ENCODE data around the gene ARHGAP26.

The ARHGAP26 gene

DNA sequence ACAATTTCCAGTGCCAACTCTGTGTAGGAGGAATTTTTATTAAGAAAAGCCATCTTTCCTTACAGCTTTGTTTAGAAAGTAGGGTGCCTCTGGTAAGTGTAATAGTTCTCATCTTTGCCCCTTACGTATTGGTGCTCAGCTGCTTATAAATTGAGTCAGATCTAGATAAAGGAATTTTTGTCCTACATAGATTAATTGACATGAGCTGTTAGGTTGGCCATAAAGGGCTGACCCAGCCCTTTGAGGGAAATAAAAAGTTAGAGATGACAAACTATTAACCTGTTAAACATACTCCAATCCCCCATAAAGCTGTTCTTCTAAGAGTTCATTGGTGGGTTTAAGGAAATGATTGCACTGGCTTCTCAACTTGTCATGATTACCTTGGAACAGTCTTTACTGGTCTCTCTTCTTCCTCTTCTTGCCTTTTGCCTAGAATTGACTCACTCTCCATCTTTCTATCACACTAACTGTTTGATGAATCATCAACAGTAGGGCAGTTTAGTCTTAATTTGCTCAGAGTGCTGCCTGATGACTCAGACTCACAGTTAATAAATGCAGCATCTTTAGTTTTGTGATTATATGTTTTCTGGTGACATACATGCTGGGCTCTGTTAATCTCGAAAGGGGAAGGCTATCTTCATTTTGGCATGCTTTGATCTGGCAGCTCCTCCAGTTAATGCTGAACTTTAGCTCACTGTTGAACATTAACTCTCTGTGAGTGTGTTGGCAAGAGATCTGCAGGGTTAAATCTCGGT, 51.7 kb downstream of the ARHGAP26 start:
- in situ Hi-C loops (cut with MboI; ENCODE audit: low pct_unique_long_range_greater_than_20kb, low sequenced_read_pairs): no loop called here
- no peak for DNase-seq

DNA sequence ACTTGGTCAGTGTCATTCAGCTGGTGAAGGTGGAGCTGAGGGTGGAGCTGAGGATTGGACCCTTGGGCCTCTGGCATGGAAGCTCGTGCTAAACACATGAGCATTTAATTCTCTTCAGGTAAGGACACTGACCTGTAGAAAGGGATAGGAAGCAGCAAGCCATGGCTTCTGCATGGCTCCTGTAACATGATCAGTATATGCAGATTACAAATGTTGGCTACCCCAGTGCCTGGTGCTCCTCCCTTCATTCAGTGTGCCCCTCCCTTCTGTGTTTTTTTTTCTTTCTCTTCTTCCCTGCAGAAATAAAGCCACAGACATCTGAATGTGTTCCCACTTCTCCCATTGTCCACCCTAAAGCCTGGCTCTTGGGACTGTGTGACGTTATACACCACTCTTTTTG, 52.9 kb downstream of the ARHGAP26 start:
- in situ Hi-C loops (cut with MboI; ENCODE audit: low pct_unique_long_range_greater_than_20kb, low sequenced_read_pairs): no loop called here

DNA sequence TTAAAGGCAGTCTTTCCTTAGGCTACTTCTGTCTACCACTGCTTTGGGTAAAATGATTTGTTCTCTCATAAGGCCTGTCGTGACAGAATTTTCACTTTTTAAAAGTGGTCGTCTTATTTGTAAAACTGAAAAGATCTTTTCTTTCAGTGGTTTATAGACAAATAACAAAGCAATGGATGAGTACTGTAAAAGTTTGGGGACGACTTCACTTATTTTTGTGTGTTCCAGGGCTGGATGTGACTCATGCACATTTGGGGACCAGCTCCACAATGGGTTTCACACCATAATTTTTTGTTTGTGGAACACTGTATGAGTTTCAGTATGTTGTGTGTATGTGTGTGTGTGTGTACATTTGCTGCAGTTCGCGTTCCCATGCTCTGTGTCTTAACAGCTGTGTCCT, 53.6 kb downstream of the ARHGAP26 start:
- DNase-seq: no peak
- in situ Hi-C loops (cut with MboI; ENCODE audit: low pct_unique_long_range_greater_than_20kb, low sequenced_read_pairs): no loop called here

More for the DNA sequence above, 52.9 kb downstream of the ARHGAP26 start:
- no peak for DNase-seq

DNA sequence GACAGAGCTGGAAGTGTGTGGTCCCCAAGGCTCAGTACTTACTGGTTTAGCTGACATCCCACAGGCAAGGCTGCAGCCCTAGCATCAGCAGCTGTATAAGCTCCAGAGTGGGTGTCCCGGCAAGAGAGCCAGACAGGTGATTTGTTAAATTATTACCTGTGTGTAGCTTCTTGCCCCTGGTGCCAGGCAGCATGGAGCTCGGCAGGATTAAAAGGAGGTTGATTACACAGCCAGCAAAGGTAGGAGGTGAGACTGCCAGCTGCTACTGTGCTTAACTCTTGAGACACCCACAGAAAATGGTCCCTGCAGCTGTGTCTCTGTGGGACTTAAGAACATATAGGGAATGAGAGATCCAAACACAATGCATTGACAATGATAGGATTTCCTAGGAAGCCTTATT, 54.2 kb downstream of the ARHGAP26 start:
- in situ Hi-C loops (cut with MboI; ENCODE audit: low pct_unique_long_range_greater_than_20kb, low sequenced_read_pairs): no loop called here
- no peak for DNase-seq

DNA sequence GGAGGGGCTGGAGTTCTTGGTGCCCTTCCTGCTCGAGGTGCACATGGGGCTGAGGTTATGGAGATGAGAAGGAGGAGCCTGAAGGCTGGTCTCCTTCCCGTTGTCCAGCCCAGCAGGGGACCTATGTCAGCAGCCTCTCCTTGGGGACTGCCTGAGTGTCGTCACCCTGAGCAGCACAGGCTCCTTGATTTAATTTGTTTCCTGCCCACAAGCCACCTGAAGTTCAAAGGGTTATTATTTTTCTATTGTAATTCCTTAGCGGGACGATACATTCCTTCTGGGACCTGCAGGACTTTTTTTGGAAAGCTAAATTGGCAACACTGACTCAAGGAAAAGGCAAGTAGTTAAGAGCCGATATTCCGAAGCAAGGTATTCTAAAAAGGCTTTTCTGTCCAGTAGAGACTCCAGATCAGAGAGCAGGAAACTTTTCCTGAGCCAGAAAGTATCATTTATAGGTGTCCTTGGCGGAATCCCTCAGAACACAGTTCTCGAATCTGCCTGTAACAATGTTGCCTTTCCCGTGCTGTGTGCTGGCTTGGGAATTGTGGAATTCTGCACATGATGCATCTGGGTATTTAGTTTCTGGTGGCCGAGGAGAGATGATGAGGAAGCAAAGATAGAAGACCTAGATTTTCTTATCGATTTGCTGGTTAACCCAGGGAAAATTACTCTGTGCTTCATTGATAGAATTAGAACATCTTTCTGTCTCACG, 55.4 kb downstream of the ARHGAP26 start:
- in situ Hi-C loops (cut with MboI; ENCODE audit: low pct_unique_long_range_greater_than_20kb, low sequenced_read_pairs): no loop called here
- no peak for DNase-seq

DNA sequence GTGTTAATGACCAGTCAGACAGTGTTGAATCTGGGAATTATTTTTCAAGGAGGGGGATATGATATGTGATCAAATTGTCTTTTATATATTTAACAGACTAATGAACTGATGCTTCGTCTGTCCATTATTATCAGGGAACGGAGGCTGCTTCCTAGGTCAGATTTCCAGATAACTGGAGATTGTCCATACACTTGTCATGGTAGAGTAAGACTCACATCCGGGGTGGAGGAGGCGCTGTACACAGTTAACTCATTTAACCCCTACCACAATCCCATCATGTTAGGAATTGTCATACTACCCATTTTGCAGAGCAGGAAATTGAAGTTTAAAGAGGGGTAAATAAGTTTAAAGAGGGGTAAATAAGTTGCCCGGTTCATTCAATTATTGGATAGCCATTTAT, 55.9 kb downstream of the ARHGAP26 start:
- no peak for DNase-seq
- in situ Hi-C loops (cut with MboI; ENCODE audit: low pct_unique_long_range_greater_than_20kb, low sequenced_read_pairs): no loop called here

DNA sequence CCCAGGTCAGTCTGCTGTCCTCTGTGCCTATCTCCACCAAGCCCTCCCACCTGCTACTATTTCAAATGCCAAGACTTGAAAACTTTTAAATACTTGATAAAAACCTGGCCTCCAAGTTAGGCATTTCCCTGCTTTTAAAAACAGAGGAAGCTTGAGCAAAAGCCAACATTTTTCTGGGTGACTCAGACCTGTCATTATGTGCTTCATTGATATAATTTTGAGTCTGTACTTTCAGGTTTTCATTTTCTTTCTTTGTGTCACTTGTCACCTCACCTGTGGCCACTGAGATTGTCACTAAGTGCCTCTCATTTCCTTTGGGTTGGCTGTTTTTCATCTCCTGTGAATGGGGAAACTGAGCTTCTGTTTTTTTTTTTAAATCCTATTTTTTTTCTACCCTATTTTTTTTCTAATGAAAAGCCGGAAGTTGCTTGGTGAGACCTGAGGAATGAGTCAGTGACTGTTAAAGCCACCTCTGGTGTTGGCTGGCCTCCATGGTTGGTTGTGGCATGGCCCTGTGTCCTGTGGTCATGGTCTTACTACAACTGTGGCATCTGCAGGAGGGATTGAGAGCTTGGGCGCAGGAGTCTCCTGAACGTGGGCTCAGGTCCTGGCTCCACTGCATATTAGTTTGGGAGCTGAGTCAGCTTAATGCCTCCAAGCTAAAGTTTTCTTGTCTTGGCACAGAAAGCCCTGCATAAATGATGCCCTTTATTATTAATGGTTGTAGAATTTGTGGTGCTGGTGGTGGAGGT, 56.7 kb downstream of the ARHGAP26 start:
- peak; percentile 49 for DNase-seq

DNA sequence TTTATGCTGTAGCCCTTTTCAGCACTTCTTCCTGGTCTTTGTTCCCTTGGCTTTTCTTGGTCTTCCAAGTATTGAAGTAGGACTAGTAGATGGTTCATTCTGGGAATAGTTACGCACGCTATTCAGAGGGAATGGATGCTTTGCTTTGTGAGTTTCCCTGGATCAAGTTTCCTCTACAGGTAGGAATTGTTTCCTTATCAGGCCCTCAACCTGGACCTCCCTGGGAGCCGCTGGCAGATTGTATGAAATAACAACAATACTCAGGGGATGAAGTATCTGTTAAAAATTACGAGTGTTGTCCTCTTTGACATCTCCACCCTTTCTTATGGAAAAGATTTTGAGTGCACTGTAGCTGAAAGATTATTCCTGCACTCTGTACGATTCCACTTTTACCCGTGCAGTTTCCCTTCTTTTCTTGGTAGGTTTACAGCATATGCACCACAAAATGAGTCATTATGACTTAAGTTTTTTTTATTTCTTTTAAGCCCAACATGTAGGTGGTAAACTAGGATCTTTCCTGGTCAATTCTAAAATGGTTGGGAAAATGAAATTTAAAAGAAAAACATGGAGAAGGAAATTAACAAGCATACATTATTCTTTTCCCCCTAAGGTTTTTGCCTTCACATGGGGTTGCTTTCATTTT, 57.9 kb downstream of the ARHGAP26 start:
- in situ Hi-C loops (cut with MboI; ENCODE audit: low pct_unique_long_range_greater_than_20kb, low sequenced_read_pairs): no loop called here
- no peak for DNase-seq

More for the DNA sequence above, 56.7 kb downstream of the ARHGAP26 start:
- in situ Hi-C loops (cut with MboI; ENCODE audit: low pct_unique_long_range_greater_than_20kb, low sequenced_read_pairs): no loop called here

DNA sequence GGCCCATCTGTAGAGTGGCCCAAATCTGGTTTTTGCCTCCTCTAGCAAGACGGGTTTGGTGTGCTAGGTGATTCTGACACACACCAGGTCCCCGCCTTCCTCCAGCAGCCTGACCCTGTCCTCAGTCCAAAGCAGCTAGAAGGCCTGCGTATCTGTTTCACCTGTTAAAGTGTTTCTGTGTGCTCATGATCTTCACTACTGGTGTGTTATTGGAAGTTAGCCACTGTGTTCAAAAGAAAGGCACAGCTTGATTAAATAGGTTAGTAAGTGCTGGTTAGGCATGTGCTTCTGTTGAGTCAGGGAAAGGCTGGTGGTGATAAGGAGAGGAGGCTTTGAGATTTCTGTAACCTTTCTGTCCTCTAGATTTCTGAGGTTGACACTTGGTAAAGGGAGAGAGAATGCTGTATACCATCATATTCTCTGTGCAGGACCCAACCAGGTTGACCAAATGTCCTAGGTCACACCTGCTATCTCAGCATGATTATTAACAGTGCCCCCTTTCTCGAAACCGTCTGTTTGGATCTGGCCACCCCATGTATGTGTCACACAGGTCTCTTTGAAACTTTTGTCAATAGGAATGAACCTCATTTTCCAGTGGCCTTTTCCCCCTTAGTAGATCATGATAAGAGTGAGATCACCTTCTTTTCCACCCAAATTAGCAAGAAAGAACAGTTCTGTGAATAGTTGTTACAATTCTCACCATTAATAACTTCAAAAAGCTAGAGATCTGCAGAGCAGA, 58.8 kb downstream of the ARHGAP26 start:
- no peak for DNase-seq
- in situ Hi-C loops (cut with MboI; ENCODE audit: low pct_unique_long_range_greater_than_20kb, low sequenced_read_pairs): no loop called here

DNA sequence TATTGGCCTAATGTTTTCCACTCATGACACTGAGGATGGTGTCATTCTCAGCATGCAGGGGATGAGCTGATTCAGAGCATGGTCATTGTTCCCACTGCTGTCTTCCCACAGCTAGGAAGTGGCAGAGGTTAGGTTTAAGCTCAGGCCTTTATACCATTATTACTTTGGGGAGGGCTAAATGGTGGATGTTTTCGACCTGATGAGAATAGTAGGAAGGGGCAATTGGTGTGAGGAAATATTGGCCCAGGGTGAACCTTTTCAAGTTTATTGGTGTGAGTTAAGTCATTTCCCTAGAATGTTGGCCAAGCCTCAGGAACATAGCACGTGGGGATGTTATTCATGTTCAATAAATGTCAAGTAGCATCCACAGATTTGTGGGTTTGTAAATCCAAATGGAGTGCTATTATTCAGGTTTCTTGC, 59.6 kb downstream of the ARHGAP26 start:
- no peak for DNase-seq
- in situ Hi-C loops (cut with MboI; ENCODE audit: low pct_unique_long_range_greater_than_20kb, low sequenced_read_pairs): no loop called here

DNA sequence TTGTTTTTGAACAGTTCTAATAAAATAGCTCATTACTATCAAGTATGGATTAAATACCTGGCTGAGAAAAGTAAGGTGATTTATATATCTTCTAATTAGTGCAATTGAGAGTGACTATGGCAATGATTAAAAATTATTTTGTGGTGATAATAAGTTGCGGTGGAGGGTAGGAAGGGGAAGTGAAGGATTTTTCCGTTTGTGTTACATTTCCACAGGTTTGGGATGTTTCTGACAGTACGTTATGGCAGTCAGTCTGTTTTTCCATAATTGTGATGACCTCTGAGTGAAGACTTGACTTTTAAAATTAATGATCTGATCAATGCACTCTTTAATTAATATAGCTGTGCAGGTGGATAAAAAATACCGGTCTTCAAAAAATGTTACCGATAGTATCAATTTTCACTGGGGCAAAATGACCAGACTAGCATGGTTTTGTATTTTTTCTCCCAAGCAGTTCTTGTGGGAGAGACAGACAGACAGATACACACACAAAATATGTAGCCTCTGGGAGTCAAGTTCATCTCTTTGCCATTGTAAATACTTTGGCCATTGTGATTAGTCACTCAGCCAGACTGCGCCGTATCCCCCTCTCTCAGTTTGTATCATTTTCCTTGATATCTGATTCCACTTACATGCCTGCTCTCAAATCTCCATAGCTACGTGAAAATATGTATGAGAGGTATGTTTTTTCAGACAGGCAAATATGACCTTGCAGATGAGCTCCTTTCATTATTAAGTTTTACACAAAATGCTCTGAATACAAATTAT, 60.2 kb downstream of the ARHGAP26 start:
- in situ Hi-C loops (cut with MboI; ENCODE audit: low pct_unique_long_range_greater_than_20kb, low sequenced_read_pairs): no loop called here
- DNase-seq: no peak

DNA sequence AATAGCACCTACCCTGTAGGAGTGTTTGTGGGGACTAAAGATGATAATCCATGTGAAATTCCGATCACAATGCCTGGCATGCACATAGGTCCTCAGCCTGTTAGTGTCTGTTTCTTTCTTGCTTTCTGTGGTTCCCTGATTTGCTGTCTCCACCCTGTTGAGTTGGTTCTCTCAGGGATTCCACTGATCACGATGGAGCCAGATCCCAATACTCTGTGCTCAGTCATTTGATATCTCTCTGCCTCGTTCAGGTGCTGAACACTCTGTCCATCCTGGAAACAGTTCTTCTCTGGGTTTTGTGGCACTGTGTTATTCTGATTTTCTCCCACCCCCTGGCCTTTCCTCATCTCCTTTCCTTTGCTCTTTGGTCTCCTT, 60.8 kb downstream of the ARHGAP26 start:
- in situ Hi-C loops (cut with MboI; ENCODE audit: low pct_unique_long_range_greater_than_20kb, low sequenced_read_pairs): no loop called here
- no peak for DNase-seq

DNA sequence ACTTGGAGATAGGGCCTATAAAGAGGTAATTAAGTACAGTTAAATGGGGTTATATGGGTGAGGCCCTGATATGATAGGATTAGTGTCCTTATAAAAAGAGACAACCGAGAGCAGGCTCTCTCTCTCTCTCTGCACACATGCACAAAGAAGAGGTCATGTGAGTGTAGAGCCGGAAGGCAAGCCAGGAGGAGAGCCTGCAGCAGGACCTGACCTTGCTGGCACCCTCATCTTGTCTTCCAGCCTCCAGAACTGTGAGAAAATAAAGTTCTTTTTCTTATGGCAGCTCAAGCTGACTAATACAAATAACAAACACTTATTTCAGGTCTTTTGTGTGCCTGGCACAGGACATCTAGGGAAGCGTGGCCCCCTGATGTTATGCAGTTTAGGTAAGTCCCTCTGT, 62.1 kb downstream of the ARHGAP26 start:
- DNase-seq: no peak
- in situ Hi-C loops (cut with MboI; ENCODE audit: low pct_unique_long_range_greater_than_20kb, low sequenced_read_pairs): no loop called here

DNA sequence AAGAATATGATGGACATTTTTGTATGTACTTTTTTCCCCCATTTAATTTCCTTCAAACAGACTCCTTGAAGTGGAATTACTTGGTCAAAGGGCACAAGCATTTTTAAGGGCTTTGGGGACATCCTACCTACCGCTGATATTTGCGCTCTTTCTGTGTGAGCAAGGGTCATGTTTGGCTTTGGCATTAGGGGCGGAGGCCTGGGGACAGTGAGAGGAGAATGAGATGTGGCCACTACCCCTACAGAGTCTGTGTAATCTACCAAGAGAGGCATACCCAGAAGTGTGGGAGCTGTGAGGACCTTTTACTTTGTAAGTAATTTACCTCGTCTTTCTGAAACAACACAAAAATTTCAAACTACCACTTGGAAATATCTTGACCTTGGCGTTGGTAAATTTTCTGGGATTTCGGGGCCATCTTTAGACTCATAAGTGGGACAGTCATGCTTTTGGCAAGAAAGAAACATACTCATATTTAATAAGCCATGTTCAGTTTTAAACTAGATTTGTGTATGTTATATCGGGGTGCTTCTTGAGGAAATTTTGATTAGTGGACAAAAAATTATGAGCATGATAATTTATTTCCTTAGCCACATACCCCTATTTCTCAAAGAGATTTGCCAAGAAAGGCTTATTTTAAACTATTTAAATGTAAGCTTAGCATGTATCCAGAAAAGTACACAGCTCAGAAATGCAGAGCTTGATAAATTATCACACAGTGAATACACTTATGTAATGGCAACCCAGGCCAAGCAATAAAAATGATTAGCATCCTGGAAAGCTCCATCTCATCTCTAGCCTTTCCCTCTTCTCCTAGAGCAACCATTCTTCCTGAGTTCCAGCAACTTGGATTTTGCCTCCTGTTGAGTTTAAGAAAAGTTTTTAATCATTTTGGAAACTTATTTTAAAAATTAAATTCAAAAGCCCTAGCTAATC, 63.6 kb downstream of the ARHGAP26 start:
- in situ Hi-C loops (cut with MboI; ENCODE audit: low pct_unique_long_range_greater_than_20kb, low sequenced_read_pairs): no loop called here
- no peak for DNase-seq

DNA sequence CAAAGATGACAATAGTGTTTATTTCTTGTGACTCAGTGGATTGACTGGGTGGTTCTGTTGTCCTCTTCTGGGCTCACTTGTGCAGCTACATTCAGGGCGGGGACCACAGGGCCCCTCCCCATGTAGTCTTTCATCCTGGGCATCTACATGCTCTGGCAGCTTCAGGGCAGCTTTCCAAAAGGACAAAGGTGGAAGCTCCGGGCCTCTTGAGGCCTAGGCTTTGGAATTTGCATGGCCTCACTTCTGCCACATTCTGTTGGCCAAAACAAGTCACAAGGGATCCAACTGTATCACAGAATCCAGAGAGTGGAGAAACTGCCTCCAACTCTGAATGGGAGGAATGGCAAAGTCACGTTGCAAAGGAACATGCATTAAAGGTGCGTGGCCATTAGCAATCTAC, 64.3 kb downstream of the ARHGAP26 start:
- in situ Hi-C loops (cut with MboI; ENCODE audit: low pct_unique_long_range_greater_than_20kb, low sequenced_read_pairs): no loop called here
- DNase-seq: no peak

DNA sequence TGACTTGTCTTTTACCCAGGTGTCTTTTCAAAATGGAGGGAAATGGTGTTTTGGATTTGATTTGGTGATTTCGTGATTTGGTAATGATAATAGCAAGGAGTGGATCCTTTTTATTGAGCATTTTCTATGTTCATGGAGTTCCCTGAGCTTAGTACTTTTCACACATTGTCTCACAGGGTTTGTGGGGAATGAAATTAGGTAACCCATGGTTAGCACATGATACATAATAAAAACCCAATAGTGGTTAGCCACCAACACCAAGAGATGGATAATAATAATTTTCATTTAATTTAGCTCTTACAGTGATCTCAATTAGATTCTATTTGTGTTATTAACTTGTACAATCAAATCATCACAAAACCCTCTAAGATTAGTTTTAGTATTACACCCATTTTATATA, 65.4 kb downstream of the ARHGAP26 start:
- in situ Hi-C loops (cut with MboI; ENCODE audit: low pct_unique_long_range_greater_than_20kb, low sequenced_read_pairs): no loop called here
- no peak for DNase-seq

DNA sequence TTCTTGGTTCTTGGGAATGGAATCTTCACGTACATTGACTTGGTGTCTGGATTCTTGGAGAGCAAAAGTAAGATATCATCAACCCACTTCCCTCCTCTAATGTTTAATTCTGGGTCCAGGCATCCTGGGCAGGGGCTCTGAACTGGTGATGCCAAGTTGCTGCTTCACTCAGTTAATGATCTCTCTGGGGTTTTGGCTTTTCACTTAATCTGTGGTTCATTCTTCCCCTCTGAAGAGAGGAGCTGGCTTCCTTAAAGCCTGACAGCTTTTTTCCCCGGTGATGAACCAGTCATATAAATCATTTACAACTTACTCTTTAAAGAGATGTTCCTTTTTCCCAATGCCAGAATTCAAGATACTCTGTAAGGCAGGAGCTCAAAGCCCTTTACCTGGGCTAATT, 65.9 kb downstream of the ARHGAP26 start:
- no peak for DNase-seq
- in situ Hi-C loops (cut with MboI; ENCODE audit: low pct_unique_long_range_greater_than_20kb, low sequenced_read_pairs): no loop called here
